Brain microvascular endothelial cell (primary cell): ENCODE measurements around the gene ABHD15.

Experiments used
- DNase-seq: peaks from one replicate; pipeline ENCODE4 v3.0.0-alpha.2; 2020
- H3K27ac ChIP-seq: fragments of 250-450 bp; sonication (Bioruptor Pico); 2 replicates; pipeline ENCODE4 v1.5.1; 2020; ENCODE audit warnings: mild to moderate bottlenecking, moderate library complexity
- H3K27me3 ChIP-seq: fragments of 250-450 bp; sonication (Bioruptor Pico); replicated peaks from 2 replicates; pipeline ENCODE4 v1.5.1; 2020; ENCODE audit warnings: mild to moderate bottlenecking
- H3K36me3 ChIP-seq: fragments of 250-450 bp; sonication (Bioruptor Pico); replicated peaks from 2 replicates; pipeline ENCODE4 v1.5.1; 2020; ENCODE audit warnings: mild to moderate bottlenecking
- H3K4me3 ChIP-seq: 2 replicates; pipeline ENCODE4 v1.5.1; 2011; ENCODE audit warnings: low read depth, mild to moderate bottlenecking, control low read depth, low read length, moderate library complexity
- in situ Hi-C: cut with HindIII; loops from 2 replicates; pipeline ENCODE4 v1.10.0; 2017; ENCODE audit warnings: low sequenced_read_pairs, low pct_ligation_motif_present
- TF ChIP-seq, protein P1 (sequence below): IDR thresholded peaks from 2 replicates; pipeline ENCODE4 v1.5.1; 2011; ENCODE audit warnings: low read depth, mild to moderate bottlenecking, moderate library complexity, low read length, control low read depth, inconsistent platforms; ENCODE audit errors: missing control alignments

Gene ABHD15

DNA sequence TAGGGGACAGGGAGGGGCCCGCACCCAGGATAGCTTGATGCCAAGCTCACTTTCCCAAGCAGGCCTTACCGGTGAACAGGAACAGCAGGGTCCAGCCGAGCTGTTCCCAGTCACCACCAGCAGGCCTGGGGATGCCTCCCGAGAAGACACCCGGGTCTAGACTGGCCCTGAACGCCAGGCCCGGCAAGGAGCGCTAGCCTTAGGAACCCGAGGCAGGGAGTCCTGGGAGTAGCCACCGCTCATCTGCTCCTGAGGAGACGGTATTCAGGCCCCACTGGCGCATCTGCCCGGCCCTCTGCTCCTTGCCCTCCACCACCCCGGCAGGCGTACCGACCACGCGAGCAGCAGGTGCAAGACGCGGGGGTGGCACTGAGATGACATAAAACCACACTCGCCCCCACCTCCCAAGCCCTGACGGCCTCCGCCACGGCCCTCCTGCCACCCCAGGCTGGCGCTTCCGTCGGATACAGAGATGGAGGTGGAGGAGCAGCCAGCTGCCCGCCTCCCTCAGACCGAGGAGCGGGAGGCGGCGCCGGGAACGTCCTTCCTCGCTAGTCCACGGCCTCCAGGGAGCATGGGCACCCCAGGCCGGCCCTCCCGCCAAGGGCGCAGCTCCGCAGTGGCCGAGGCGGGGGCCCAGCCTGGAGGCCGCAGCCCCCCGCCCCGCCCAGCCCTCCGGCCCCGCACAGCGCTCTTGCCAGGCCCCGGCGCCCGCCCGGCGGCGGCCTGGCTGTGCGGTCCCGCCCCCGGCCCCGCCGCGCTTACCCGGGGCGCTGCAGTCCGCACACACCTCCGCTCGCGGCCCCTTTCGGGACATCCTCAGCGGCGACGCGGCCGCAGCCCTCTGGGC lies 21.9 kb upstream of the ABHD15 start:
- no peak for DNase-seq
- TF ChIP-seq, protein P1, sequence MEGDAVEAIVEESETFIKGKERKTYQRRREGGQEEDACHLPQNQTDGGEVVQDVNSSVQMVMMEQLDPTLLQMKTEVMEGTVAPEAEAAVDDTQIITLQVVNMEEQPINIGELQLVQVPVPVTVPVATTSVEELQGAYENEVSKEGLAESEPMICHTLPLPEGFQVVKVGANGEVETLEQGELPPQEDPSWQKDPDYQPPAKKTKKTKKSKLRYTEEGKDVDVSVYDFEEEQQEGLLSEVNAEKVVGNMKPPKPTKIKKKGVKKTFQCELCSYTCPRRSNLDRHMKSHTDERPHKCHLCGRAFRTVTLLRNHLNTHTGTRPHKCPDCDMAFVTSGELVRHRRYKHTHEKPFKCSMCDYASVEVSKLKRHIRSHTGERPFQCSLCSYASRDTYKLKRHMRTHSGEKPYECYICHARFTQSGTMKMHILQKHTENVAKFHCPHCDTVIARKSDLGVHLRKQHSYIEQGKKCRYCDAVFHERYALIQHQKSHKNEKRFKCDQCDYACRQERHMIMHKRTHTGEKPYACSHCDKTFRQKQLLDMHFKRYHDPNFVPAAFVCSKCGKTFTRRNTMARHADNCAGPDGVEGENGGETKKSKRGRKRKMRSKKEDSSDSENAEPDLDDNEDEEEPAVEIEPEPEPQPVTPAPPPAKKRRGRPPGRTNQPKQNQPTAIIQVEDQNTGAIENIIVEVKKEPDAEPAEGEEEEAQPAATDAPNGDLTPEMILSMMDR: no peak
- Histone ChIP-seq H3K27me3 (no peaks in the 10 kb centered on the region), H3K36me3 (no peaks in the 10 kb centered on the region), H3K4me3 (peak overlapping the region; percentile 74), H3K27ac (peak overlapping the region; percentile 13)
- in situ Hi-C loops: no loop called here

- H3K36me3 ChIP-seq: peaks cover 4% of the 10 kb centered on the region
- TF ChIP-seq, protein P1: no peak
- in situ Hi-C loops: no loop called here
- peak overlapping the region; percentile 74 for H3K4me3 ChIP-seq
- no peaks in the 10 kb centered on the region for H3K27me3 ChIP-seq
- H3K27ac ChIP-seq: peak overlapping the region; percentile 13
- DNase-seq: no peak
Measured at GRCh38 chr17:29588017-29588561, 21.3 kb upstream of the ABHD15 start.

GRCh38 chr17:29587591-29587990 lies 20.8 kb upstream of the ABHD15 start:
- in situ Hi-C loops: no loop called here
- H3K27ac ChIP-seq: no peak overlapping the region
- no peak for DNase-seq

DNA sequence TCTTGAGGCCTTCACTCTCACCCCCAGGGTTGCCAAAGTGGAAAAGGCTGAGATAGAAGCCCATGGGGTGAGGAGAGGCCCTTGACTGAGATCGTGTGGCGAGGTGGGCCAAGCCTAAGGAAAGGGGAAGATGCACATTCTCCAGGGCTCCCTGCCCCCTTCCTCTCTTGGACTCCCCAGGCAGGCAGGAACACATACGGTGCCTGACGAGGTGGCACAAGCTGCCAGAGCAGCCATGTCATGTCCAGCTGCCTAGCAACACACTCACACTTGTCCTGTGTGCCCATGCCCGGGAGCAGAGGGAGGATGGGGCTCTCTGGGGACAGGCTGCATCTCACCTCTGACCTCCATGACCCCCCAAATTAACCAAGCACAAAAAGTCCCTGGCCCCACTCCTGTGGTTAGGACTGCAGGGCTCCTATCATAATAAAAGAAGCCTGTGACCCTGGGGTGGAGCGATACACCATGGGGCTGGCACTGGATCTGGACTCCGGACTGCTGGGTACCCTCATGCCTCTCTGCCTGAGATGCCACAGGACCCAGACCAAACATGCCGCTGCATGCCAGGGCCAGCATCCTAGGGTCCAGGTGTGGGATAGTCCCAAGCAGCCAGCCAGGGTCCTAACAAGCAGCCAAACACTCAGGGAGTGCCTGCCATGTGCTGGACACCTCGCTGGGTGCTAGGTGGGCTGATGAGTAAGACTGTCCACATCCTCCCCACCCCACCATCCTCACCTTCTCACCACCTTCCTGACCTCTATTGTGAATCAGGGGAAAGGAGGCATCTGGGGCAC lies 20.0 kb upstream of the ABHD15 start:
- Histone ChIP-seq H3K4me3 (no peak overlapping the region), H3K36me3 (peaks cover 16% of the 10 kb centered on the region), H3K27me3 (no peaks in the 10 kb centered on the region), H3K27ac (no peak overlapping the region)
- DNase-seq: no peak
- in situ Hi-C loops: no loop called here
- TF ChIP-seq, protein P1: no peak

More at GRCh38 chr17:29587591-29587990, 20.8 kb upstream of the ABHD15 start:
- Histone ChIP-seq H3K36me3 (peaks cover 9% of the 10 kb centered on the region), H3K27me3 (no peaks in the 10 kb centered on the region), H3K4me3 (peak overlapping the region; percentile 74)
- TF ChIP-seq, protein P1: no peak

DNA sequence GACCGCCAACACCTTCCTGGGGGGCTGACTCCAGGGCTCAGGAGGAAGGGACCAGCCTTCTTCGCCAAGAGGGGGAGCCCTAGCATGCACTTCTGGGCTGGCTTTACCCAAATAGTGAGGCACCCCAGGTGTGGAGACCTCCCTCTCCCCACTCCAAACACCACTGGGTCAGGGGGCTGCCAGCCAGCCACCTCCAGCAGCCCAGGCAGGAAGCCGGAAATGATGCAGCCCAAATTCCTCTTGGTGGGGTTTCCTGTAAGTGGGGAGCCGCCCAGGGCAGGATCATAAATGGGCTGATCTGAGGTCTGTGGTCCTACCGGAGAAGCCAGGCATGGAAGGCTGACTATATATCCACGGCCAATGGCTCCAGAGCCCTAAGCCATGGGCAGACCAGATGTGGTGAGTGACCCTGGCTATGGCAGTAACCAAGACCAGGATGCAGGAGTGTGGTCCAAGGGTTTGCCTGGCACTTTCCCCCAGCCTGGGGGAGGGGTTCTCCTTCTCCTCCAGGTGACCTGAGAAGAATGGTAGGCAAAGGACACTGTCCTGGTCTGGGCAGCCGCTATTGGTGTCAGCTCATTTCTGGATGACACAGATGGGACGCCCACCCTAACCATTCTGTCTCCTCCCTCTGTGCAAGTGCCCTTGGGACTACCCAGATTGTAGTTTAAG lies 18.4 kb upstream of the ABHD15 start:
- Histone ChIP-seq H3K4me3 (no peak overlapping the region), H3K36me3 (peaks cover 21% of the 10 kb centered on the region), H3K27ac (peak overlapping the region; percentile 9), H3K27me3 (no peaks in the 10 kb centered on the region)
- in situ Hi-C loops: no loop called here
- DNase-seq: no peak
- TF ChIP-seq, protein P1: peak; percentile 63
